BJ (cell line): ENCODE data around the gene RPL12. TPM values are rescaled to one million over a fixed set of nuclear protein-coding genes. Genes with fewer than 3 reads are reported as not detected.

Experiments
- CTCF ChIA-PET: fragments of 350-600 bp; formaldehyde crosslinking; extraction: SDS; loops from one replicate; lab custom pipeline; 2021; ENCODE audit warnings: antibody characterized with exemption, inconsistent platforms; lab: Yijun Ruan, JAX
- POLR2A ChIA-PET: fragments of 300-600 bp; sonication (Branson Sonifier 250); formaldehyde crosslinking; extraction: SDS; loops from one replicate; lab custom pipeline; 2021; ENCODE audit warnings: antibody characterized with exemption; lab: Charles Lee
- DNase-seq: peaks from one replicate; pipeline ENCODE4 v3.0.0-alpha.2; 2011; ENCODE audit warnings: low read depth
- H3K27me3 ChIP-seq: 2 replicates; pipeline ENCODE4 v1.6.0; 2011; ENCODE audit warnings: low read length; ENCODE audit not compliant: control insufficient read depth, insufficient read depth
- H3K36me3 ChIP-seq: 2 replicates; pipeline ENCODE4 v1.5.1; 2011; ENCODE audit warnings: low read length; ENCODE audit not compliant: control insufficient read depth, insufficient read depth
- H3K4me3 ChIP-seq: 2 replicates; pipeline ENCODE4 v1.5.1; 2011; ENCODE audit warnings: low read depth, mild to moderate bottlenecking, control low read depth, low read length
- CTCF ChIP-seq: IDR thresholded peaks from 2 replicates; pipeline ENCODE4 v1.5.1; 2011; ENCODE audit warnings: low read depth, mild to moderate bottlenecking, control low read depth, inconsistent platforms, low read length, moderate library complexity; ENCODE audit not compliant: insufficient read depth
- polyA plus RNA-seq: library from polyadenylated mRNA; depleted of rRNA; stranded (reverse); fragments of >200 nt; gene quantifications from 2 replicates; pipeline ENCODE4 v1.2.3, GENCODE V29; 2011

The RPL12 gene
- polyA plus RNA-seq, 1 experiment: 2,343 TPM

DNA sequence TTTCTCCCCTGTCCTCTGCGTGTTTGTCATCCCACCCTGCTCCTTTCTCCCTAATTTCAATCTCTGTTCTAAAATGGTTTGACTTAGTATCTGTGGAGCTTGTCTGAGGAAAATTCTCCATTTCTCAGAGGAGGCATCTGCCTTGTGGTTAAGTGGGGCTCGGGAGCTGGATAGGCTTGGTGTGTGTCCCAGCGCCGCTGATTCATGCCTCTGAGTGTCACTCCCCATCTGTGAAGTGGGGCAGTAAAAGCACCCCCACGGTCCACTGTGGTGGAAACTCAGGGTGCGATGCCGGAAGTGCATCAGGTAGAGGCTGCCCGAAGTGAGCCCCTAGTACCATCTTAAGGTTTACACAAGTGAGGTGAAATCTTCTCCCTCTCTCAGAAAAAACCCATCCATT is 37.7 kb upstream of the RPL12 start:
- ChIA-PET CTCF (no interaction called here), POLR2A (no interaction called here)
- DNase-seq: no peak

GRCh38 chr9:127485995-127486394 is 34.8 kb upstream of the RPL12 start:
- Histone ChIP-seq H3K36me3 (peaks cover 9% of the 10 kb centered on the region), H3K4me3 (no peak overlapping the region), H3K27me3 (no peaks in the 10 kb centered on the region)
- TF ChIP-seq CTCF: no peak
- POLR2A ChIA-PET: no interaction called here
- no peak for DNase-seq
- CTCF ChIA-PET: no interaction called here

More for the DNA sequence above, 37.7 kb upstream of the RPL12 start:
- peaks cover 11% of the 10 kb centered on the region for H3K36me3 ChIP-seq
- no peak overlapping the region for H3K4me3 ChIP-seq
- no peaks in the 10 kb centered on the region for H3K27me3 ChIP-seq
- no peak for TF ChIP-seq CTCF

DNA sequence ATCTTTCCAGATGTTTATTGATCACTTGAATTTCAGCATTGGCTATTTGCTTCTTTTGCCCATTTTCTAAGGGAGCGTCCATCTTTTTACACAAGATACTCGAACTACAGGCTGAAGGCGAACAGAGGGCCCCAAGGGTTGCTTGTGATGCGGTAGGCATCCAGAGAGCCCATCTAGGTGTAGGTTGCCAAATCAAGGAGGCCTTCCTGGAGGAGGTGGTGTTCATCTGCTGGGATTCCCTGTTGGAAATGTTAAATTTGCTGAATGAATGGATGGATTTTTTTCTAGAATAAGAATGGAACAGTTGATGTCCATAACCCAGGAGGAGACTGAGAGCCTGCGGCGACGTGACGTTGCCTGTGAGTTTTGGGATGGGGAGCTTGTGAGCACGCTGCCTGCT is 31.5 kb upstream of the RPL12 start:
- POLR2A ChIA-PET: no interaction called here
- no peak for TF ChIP-seq CTCF
- Histone ChIP-seq H3K36me3 (peaks cover 16% of the 10 kb centered on the region), H3K27me3 (no peaks in the 10 kb centered on the region), H3K4me3 (no peak overlapping the region)
- CTCF ChIA-PET: no interaction called here
- no peak for DNase-seq

DNA sequence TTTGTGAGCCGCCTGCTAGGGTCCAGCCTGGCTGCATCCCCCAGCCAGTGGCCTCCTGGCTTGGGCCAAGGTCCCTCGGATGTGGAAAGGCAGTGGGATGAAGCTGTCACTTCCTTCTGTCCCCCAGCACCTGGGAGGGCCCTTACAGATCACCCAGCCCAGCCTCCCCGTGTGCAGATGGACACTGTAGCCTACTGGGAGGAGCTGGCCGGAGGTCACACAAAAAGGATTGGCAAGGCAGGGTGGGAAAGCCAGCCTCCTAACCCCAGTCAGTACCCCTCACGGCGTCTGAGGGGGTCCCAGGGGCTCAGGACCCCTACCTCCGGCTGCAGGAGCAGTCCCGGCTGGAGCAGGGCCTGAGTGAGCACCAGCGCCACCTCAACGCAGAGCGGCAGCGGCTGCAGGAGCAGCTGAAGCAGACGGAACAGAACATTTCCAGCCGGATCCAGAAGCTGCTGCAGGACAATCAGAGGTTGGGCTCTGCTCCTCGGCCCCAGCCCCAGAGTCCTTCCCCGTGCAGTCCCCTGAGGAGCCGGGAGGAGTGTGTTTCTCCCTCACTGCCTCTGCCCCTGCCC is 28.4 kb upstream of the RPL12 start:
- TF ChIP-seq CTCF: no peak
- DNase-seq: no peak
- Histone ChIP-seq H3K4me3 (no peak overlapping the region), H3K36me3 (peaks cover 18% of the 10 kb centered on the region), H3K27me3 (no peaks in the 10 kb centered on the region)
- CTCF ChIA-PET: no interaction called here
- POLR2A ChIA-PET: no interaction called here

DNA sequence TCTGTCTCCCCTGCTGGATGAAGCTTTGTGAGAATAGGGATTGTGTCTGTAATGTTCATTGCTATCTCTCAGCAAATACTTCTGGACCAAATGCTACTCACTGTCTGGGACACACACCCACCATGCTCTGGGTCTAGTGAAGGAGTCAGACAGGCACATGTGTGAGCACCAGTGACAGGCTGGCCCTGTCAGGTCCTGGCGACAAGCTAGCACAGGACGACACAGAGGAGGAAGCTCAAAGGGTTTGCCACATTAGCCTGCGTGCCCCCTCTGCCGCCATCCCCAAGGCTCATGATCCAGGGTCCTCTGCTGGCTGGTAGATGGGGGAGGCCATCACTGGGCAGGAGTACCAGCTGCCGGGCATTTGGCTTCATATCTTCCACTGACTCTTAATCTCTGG is 23.4 kb upstream of the RPL12 start:
- no peak for DNase-seq
- Histone ChIP-seq H3K4me3 (no peak overlapping the region), H3K36me3 (peaks cover 13% of the 10 kb centered on the region), H3K27me3 (no peaks in the 10 kb centered on the region)
- POLR2A ChIA-PET: no interaction called here
- TF ChIP-seq CTCF: no peak
- CTCF ChIA-PET: interaction anchor here (1.3 kb wide), 1 partner anchor 111 kb away, joined by 3 read pairs; no protein-coding TSS in a partner anchor
